ENCODE measurements around the gene SPEM3. TPM values are rescaled to one million over a fixed set of nuclear protein-coding genes. Genes with fewer than 3 reads are reported as not detected.
A peak's percentile ranks its signal among the peaks of the same experiment; 100 is the strongest.

Gene SPEM3
- total RNA-seq, 1 donor from 2014 or later, result not detected

DNA sequence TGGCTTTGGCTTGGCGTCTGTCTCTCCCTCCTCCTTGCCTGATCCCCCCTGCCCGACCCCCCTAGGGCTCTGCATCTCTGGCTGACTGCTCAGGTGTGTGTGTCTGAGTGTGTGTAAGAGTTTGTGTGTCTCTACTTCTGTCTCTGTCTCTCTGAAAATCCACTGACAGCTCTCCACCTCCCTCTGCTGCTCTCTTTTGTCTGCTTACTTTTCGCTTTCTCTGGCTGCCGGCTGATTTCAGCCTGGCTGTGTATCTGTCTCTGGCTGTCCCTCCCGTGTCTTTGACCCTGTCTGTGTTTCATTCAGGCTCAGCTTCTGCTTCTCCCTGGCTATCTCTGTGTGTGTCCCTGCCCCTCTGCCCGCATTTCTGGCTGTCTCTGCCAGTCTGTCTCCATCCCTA lies 12.3 kb upstream of the SPEM3 start:
- intact Hi-C loops (cut with DNase I), result no loop called here
- DNase-seq (ENCODE audit: missing footprints) (no peak), ATAC-seq (no peak)

DNA sequence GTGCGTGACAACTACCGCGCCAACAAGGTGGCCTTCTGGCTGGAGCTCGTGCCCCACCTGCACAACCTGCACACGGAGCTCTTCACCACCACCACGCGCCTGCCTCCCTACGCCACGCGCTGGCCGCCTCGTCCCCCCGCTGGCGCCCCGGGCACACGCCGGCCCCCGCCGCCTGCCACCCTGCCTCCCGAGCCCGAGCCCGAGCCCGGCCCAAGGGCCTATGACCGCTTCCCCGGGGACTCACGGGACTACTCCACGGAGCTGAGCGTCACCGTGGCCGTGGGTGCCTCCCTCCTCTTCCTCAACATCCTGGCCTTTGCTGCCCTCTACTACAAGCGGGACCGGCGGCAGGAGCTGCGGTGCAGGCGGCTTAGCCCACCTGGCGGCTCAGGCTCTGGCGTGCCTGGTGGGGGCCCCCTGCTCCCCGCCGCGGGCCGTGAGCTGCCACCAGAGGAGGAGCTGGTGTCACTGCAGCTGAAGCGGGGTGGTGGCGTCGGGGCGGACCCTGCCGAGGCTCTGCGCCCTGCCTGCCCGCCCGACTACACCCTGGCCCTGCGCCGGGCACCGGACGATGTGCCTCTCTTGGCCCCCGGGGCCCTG lies 11.5 kb upstream of the SPEM3 start:
- intact Hi-C loops (cut with DNase I), result no loop called here
- DNase-seq (ENCODE audit: missing footprints), result no peak
- no peak for ATAC-seq

DNA sequence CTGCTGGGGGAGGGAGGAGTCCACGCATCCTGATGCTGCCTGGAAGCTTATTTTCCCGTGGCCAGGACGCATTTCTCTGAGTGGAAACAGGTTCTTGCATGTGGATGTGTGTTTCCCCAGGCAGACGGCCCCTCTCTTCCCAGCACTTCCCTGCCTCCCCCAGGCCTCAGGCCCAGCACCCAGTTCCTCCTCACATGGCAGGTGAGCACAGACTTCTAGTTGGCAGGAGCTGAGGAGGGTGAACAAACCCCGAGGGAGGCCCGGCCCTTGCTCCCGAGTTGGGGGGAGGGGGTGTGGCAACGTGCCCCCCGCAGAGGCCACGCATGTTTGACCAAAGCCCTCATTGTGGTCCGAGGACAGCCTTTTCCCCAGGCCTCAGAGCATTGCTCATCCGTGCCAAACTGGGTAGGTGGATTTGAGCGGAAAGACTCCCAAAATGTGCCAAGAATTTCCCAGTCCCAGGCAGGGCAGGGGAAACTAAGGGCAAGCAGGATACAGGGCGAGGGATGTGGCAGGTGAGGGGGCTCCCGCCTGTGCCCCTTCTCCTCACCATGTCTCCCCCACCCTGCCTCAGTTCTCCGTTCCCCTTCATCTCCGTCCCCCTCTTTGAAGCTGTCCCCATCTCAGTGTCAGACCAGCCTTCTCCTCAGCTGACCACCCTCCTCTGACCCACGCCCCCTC lies 10.0 kb upstream of the SPEM3 start:
- intact Hi-C loops (cut with DNase I), result no loop called here
- DNase-seq (ENCODE audit: missing footprints) (no peak), ATAC-seq (no peak)

DNA sequence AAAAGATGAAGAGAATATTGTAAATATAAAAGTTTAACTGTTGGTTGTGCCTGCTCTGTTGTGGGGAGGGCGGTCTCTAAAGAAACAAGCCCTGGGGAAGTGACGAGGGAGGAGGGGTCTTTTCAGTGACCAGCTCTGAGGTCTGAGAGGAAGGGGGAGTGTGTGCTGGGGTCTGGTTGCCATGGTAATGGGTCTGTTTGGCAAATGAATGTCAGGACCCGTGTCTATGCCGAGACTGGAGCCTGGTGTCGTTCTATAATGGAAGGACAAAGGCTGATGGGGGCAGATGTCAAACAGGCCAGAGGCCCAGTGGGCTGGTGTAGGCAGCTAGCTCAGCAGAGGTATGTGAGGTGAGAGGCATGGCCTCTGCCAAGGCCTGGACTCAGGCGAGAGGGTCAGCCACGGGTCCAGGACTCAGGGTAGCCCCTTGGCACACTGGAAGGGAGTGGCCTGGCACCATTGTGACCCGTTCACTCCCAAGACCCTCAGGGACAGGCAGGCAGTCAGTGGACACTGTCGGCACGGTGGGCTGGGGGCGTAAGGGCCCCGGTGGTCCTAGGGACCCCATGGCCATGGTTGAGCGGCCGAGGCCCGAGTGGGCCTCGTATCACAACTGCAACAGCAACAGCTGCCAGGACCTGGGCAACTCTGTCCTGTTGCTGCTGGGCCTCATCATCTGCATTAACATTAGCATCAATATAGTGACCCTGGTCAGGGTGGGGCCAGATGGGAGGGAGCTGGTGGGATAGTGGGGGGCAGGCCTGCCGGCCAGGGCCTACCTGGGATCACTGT lies 8.6 kb upstream of the SPEM3 start, which contains the start of gene SPEM1:
TSS of gene SPEM1 (plus strand) at position 506 of the 792 bp plus-strand sequence. CDS start at position 567, 61 bp downstream.
- intact Hi-C loops (cut with DNase I), result no loop called here
- ATAC-seq, result no peak
- no peak for DNase-seq (ENCODE audit: missing footprints)

DNA sequence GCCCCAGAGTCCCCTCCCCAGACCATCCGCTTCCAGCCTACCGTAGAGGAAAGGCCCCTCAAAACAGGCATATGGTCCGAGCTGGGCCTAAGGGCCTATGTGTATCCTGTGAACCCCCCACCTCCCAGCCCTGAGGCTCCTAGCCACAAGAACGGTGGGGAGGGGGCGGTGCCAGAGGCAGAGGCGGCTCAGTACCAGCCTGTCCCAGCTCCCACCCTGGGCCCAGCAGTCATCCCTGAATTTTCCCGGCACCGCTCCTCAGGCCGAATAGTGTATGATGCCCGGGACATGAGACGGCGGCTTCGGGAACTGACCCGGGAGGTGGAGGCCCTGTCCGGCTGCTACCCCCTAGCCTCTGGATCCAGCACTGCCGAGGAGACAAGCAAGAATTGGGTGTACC lies 7.5 kb upstream of the SPEM3 start:
- intact Hi-C loops (cut with DNase I), result no loop called here
- ATAC-seq, result no peak
- no peak for DNase-seq (ENCODE audit: missing footprints)

DNA sequence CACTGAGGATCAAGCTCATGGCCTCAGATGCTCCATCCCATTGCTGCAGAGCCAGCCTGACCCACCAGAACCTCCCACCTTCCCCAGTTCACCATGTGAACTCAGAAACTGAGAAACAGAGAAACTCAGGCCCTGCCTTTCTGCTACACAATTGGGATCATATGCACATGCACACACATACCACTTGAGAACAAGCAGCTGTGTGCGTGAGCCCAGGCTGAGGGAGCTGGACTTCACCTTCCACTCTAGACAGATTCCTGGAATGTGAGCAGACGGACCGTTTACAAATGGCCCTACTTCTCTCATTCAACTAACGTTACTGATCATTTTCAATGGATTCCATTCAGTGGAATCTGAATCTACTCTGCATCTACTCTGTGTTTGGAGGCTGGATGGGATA lies 5.0 kb upstream of the SPEM3 start:
- intact Hi-C loops (cut with DNase I), result no loop called here
- no peak for DNase-seq (ENCODE audit: missing footprints)
- no peak for ATAC-seq

DNA sequence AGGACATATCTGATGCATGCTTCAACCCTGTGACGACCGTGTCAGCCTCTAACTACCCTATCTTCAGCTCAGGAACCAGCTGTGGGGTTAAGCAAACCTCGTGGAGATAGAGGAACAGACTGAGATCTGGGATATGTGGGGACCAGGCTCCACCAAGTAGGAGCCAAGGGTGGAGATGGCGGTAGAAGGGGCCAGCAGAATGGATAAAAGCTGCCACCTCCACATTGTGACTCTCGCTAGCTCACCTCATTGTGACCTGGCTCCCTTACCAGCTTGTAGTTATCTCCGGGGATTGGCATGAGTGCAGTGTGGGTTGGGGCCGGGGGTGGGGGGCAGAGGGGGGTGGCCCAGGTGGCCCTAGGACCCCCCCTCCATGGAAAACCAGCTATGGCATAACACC lies 3.3 kb upstream of the SPEM3 start, which contains the start of gene SPEM2:
TSS of gene SPEM2 (plus strand) at position 301 of the 400 bp plus-strand sequence. CDS start at position 374, 73 bp downstream.
- no peak for ATAC-seq
- intact Hi-C loops (cut with DNase I), result no loop called here

DNA sequence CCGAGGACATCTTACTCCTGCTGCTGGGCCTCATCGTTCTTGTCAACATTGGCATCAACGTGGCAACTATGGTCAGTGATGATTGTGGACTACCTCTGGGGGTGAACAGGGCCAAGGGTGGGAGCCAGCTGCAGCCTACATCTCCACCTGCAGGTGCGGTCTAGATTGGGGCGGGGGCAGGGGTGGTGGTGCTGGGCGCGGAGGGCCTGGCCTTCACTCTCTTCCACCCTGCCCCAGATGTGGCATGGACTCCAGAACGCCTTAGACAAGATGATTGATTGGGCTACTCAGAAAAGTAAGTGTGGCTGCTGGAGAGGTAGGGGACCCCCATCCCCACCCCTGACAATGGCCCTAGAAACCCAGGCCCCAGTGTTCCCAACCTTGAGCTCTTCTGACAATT lies 2.9 kb upstream of the SPEM3 start:
- no peak for ATAC-seq
- intact Hi-C loops (cut with DNase I), result no loop called here
- DNase-seq (ENCODE audit: missing footprints), result no peak

More for the DNA sequence above, 3.3 kb upstream of the SPEM3 start, which contains the start of gene SPEM2:
- DNase-seq (ENCODE audit: missing footprints), result no peak

DNA sequence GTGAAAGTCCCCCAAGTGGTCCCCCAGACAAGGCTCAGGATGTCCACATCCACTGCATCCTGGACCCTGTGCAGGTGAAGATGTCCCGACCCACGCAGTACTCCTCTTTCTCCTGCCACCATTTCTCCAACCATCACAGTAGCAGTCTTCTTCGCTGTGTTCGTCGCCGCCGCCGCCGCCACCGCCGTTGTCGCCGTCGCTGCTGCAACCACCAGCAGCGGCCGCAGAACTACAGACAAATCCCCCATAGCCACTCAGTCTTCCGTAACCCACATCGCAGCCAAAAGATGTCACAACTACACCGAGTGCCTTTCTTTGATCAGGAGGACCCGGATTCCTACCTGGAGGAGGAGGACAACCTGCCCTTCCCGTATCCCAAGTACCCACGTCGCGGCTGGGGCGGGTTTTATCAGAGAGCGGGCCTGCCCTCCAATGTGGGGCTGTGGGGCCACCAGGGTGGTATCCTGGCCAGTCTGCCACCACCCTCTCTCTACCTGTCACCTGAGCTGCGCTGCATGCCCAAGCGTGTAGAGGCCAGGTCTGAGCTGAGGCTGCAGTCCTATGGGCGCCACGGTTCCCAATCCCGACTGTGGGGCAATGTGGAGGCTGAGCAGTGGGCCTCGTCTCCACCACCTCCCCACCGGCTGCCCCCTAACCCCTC lies 2.3 kb upstream of the SPEM3 start:
- DNase-seq (ENCODE audit: missing footprints), result no peak
- intact Hi-C loops (cut with DNase I), result no loop called here
- no peak for ATAC-seq

DNA sequence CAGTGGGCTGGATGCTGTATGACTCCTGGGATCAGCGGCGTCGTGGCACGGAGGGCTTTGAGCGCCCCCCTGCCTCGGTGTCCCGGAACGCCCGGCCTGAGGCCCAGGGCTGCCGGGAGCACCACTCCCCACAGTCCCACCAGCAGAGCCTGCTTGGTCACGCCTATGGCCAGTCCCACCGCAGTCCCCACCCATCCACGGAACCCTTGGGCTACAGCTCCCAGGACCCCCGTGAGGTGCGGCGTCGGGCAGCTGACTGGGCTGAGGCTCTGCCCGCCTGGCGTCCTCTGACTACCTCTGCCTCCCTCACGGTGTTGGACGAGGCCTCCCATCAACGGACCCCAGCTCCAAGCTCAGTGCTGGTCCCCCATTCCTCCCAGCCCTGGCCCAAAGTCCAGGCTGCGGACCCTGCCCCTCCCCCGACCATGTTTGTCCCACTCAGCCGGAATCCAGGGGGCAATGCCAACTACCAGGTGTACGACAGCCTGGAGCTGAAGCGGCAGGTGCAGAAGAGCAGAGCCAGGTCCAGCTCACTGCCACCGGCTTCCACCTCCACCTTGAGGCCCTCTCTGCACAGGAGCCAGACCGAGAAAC lies 1.7 kb upstream of the SPEM3 start:
- intact Hi-C loops (cut with DNase I), result no loop called here
- DNase-seq (ENCODE audit: missing footprints) (no peak), ATAC-seq (no peak)

DNA sequence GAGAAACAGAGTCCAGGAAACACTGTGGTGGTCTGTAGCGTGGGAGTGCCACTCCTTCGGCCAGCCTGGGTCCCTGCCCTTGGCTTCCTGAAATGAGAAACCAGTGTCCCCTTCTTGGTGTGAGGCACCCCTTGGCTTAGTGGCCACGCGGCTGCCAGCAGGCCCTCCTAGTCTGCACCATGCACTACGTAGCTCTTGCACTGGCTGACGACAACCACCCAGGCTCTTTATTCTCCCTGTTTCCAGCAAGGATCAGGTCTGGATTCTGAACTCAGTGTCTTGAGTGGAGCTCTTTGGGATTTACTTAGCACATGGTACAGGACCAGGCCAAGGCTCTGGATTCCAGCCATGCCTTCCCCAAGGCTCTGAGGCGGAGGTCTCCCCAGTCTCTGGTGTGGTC lies 1.1 kb upstream of the SPEM3 start:
- no peak for ATAC-seq
- DNase-seq (ENCODE audit: missing footprints), result no peak
- intact Hi-C loops (cut with DNase I), result no loop called here

DNA sequence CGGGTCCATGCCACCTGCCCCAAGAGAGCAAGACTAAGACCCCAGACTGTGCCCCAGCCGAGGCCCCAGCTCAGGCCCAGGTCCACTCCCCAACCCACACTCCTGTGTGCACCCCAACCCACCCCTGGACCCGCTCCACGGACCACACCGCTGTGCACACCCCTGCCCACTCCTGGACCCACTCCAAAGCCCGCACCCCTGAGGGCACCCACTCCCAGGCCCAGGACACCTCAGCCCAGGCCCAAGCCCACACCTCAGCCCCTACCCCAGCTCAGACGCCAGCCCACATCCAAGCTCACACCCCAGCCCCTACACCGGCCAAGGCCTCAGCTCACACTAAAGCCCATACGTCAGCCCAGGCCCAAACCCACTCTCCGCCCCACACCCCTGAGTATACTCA lies 1.1 kb downstream of the SPEM3 start:
- intact Hi-C loops (cut with DNase I), result no loop called here
- ATAC-seq (no peak), DNase-seq (ENCODE audit: missing footprints) (no peak)

DNA sequence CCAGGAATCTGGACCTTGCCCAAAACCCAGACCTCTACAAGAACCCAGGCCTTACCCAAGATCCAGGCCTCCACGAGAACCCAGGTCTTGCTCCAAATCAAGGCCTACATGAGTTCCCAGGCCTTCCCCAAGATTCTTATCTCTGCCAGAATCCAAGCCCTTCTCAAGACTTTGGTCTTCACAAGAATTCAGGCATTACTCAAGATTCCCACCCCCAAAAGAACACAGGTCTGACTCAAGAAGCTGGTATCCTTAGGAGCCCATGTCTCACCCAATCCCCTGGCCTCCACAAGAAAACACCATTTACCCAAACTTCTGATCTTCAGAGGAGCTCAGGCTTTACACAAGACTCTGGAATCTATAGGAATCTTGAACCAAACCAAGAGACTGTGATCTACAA lies 2.6 kb downstream of the SPEM3 start:
- ATAC-seq (no peak), DNase-seq (ENCODE audit: missing footprints) (no peak)
- intact Hi-C loops (cut with DNase I), result no loop called here

DNA sequence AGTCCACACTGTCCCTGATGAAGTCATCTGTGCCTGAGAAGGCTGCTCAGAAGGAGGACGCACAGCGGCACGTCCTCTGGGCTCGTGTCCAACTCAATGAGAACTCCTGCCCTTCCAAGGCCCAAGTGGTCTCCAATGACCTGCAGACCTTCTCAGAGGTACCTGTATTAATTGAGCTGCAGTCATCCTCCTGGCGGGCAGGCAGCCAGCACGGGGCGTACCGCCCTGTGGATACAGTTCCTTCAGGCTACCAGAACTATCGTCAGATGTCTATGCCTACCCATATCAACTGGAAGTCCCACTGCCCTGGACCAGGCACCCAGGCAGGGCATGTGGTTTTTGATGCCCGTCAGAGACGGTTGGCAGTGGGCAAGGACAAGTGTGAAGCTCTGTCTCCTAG lies 3.6 kb downstream of the SPEM3 start:
- ATAC-seq (no peak), DNase-seq (ENCODE audit: missing footprints) (no peak)
- intact Hi-C loops (cut with DNase I), result no loop called here

DNA sequence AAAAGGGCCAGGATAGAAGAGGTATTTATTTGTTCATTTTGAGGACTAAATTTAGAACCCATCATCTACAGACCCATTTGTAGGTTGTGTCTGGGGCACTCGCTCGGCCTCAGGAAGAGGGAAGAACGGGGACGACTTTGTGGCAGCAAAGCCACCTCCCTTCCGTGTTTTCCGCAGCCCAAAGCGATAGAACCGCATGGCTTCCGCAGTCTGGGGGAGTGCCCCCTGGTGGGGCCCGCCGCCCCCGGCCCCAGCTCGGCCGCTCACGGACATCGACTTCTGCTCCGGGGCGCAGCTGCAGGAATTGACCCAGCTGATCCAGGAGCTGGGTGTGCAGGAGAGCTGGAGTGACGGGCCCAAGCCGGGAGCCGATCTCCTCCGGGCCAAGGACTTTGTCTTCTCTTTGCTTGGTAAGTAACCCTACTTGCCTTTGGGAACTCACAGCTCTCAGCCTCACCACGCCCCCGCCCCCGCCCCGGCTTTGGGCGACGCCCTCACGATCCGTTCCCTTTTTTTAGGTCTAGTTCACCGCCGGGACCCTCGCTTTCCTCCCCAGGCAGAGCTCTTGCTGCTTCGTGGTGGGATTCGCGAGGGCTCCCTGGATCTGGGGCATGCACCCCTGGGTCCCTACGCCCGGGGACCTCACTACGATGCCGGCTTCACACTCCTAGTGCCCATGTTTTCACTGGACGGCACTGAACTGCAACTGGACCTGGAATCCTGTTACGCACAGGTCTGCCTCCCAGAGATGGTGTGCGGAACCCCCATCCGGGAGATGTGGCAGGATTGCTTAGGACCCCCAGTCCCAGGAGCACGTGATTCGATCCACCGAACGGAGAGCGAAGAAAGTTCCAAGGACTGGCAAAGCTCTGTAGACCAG lies 7.3 kb downstream of the SPEM3 start:
- intact Hi-C loops (cut with DNase I), result loop anchor here (2.0 to 5.0 kb wide), 5 partner anchors 31 to 151 kb away; partner anchors contain the start of genes SENP3, TMEM256 and ZBTB4
- DNase-seq (ENCODE audit: missing footprints) (peak; percentile 83), ATAC-seq (no peak)

DNA sequence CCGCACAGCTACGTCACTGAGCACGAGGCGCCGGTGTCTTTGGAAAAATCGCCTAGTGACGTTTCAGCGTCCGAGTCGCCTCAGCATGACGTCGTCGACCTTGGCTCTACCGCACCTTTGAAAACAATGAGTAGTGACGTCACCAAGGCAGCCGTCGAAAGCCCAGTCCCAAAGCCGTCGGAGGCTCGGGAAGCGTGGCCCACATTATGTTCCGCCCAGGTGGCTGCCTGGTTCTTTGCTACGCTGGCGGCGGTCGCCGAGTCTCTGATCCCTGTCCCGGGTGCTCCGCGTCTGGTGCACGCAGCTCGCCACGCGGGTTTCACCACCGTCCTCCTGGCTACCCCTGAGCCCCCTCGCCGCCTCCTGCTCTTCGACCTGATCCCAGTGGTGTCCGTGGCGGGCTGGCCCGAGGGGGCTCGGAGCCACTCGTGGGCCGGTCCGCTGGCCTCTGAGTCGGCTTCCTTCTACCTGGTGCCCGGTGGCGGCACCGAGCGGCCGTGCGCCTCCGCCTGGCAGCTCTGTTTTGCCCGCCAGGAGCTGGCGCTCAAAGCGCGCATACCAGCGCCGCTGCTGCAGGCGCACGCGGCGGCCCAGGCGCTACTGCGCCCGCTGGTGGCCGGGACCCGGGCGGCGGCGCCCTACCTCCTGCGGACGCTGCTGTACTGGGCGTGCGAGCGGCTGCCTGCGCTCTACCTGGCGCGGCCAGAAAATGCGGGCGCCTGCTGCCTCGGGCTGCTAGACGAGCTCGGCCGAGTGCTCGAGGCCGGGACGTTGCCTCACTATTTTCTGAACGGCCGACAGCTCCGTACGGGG lies 8.1 kb downstream of the SPEM3 start:
- intact Hi-C loops (cut with DNase I), result loop anchor here (2.0 to 5.0 kb wide), 4 partner anchors 42 to 151 kb away; partner anchors contain the start of genes SENP3 and ZBTB4
- ATAC-seq (peak; percentile 75), DNase-seq (ENCODE audit: missing footprints) (peak; percentile 92)

DNA sequence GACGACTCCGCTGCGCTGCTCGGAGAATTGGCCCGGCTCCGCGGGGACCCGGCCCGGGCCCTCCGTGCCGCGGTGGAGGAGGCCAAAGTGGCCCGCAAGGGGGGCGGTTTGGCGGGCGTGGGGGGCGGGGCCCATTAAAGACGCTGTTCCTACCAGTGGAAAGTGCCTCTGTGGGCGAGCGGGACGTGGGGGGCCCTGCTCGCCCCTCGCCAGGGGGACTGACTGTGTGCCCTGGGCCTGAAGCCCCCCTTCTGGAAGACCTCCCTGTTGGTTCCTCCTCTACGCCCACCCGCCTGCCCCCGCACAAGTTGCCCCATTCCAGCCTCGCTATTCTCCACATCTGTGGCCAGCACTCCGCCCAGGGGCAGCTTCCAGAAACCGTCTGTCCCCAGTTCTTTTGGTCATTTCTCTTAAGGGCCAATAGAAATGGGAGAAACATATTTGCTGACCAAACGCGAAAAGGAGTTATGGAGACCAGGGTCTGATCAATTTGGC lies 8.8 kb downstream of the SPEM3 start:
- intact Hi-C loops (cut with DNase I), result loop anchor here (2.0 to 5.0 kb wide), 4 partner anchors 41 to 150 kb away; partner anchors contain the start of genes SENP3 and ZBTB4
- DNase-seq (ENCODE audit: missing footprints), result no peak
- no peak for ATAC-seq

Measured in Right ventricle myocardium inferior (tissue), 1 donor.